Neuronal stem cell (in vitro differentiated cells): ENCODE data around the gene THRSP.

Experiments
- DNase-seq: peaks from one replicate; pipeline ENCODE4 v3.0.0-alpha.2; 2013; ENCODE audit warnings: low spot score
- H2AFZ ChIP-seq: one replicate; pipeline ENCODE4 v1.6.1; 2013; ENCODE audit warnings: mild to moderate bottlenecking, low read length, inconsistent platforms
- H2AK5ac ChIP-seq: 2 replicates; pipeline ENCODE4 v1.6.1; 2013; ENCODE audit warnings: low read depth, mild to moderate bottlenecking, inconsistent platforms, low read length, moderate library complexity, mixed read lengths
- H2BK120ac ChIP-seq: 2 replicates; pipeline ENCODE4 v1.6.1; 2013; ENCODE audit warnings: low read depth, mild to moderate bottlenecking, inconsistent platforms, low read length, moderate library complexity, mixed read lengths
- H2BK12ac ChIP-seq: one replicate; pipeline ENCODE4 v1.6.1; 2013; ENCODE audit warnings: low read length, inconsistent platforms
- H2BK15ac ChIP-seq: 2 replicates; pipeline ENCODE4 v1.6.1; 2013; ENCODE audit warnings: mild to moderate bottlenecking, low read length, inconsistent platforms, mixed read lengths
- H2BK5ac ChIP-seq: one replicate; pipeline ENCODE4 v1.6.1; 2013; ENCODE audit warnings: inconsistent platforms, mild to moderate bottlenecking, low read length, moderate library complexity
- H3K14ac ChIP-seq: one replicate; pipeline ENCODE4 v1.6.1; 2013; ENCODE audit warnings: low read length, inconsistent platforms
- H3K18ac ChIP-seq: 2 replicates; pipeline ENCODE4 v1.6.1; 2013; ENCODE audit warnings: low read length, inconsistent platforms
- H3K23ac ChIP-seq: 2 replicates; pipeline ENCODE4 v1.6.1; 2013; ENCODE audit warnings: low read depth, mild to moderate bottlenecking, mixed read lengths, low read length, inconsistent platforms; ENCODE audit not compliant: poor library complexity
- H3K27ac ChIP-seq: replicated peaks from 3 replicates; pipeline ENCODE4 v1.5.1; 2013; ENCODE audit warnings: low read length, inconsistent platforms
- H3K27me3 ChIP-seq, 3 experiments: 2 replicates each; pipeline ENCODE4 v1.6.1; 2013; ENCODE audit warnings: low read length in 3 of 3, mild to moderate bottlenecking in 2 of 3, inconsistent platforms in 1 of 3, low read depth in 1 of 3, mixed read lengths in 1 of 3, moderate library complexity in 1 of 3; ENCODE audit not compliant: control insufficient read depth in 3 of 3, insufficient read depth in 3 of 3
- H3K36me3 ChIP-seq, 2 donors: replicated peaks in 1 of 2; 2 replicates each; pipeline ENCODE4 v1.6.1; 2013; ENCODE audit warnings: low read length in 2 of 2; ENCODE audit not compliant: control insufficient read depth in 2 of 2, insufficient read depth in 2 of 2
- H3K4ac ChIP-seq: 2 replicates; pipeline ENCODE4 v1.6.1; 2013; ENCODE audit warnings: inconsistent platforms, mild to moderate bottlenecking, low read length, moderate library complexity
- H3K4me1 ChIP-seq, 2 donors: 1 replicate in 1 of 2; 2 replicates in 1 of 2; pipeline ENCODE4 v1.6.1; 2013; ENCODE audit warnings: low read length in 2 of 2, low read depth in 1 of 2; ENCODE audit not compliant: control insufficient read depth in 2 of 2, insufficient read depth in 1 of 2
- H3K4me2 ChIP-seq: one replicate; pipeline ENCODE4 v1.6.1; 2013; ENCODE audit warnings: mild to moderate bottlenecking, low read length, inconsistent platforms; ENCODE audit not compliant: insufficient read depth, poor library complexity, severe bottlenecking
- H3K4me3 ChIP-seq, 2 donors: 2 replicates each; pipeline ENCODE4 v1.5.1; 2013; ENCODE audit warnings: low read length in 2 of 2, mild to moderate bottlenecking in 2 of 2, inconsistent platforms in 1 of 2, moderate library complexity in 1 of 2
- H3K79me1 ChIP-seq: one replicate; pipeline ENCODE4 v1.6.1; 2013; ENCODE audit warnings: low read depth, mild to moderate bottlenecking, inconsistent platforms, low read length, moderate library complexity
- H3K9ac ChIP-seq: one replicate; pipeline ENCODE4 v1.6.1; 2013; ENCODE audit warnings: mild to moderate bottlenecking, low read depth, low read length, inconsistent platforms; ENCODE audit not compliant: poor library complexity
- H3K9me3 ChIP-seq, 2 donors: replicated peaks in 1 of 2; 2 replicates each; pipeline versions ENCODE3 to v1.6.1; 2013; ENCODE audit warnings: low read length in 2 of 2, mild to moderate bottlenecking in 2 of 2, inconsistent platforms in 1 of 2, low read depth in 1 of 2, mixed read lengths in 1 of 2, moderate library complexity in 1 of 2; ENCODE audit not compliant: control insufficient read depth in 2 of 2, insufficient read depth in 1 of 2
- H4K8ac ChIP-seq: one replicate; pipeline ENCODE4 v1.6.1; 2013; ENCODE audit warnings: low read depth, mild to moderate bottlenecking, inconsistent platforms, low read length, moderate library complexity
- H4K91ac ChIP-seq: one replicate; pipeline ENCODE4 v1.6.1; 2013; ENCODE audit warnings: low read length, low read depth, mild to moderate bottlenecking, inconsistent platforms; ENCODE audit not compliant: poor library complexity
- WGBS, 2 donors: extraction: QIAGEN DNeasy Blood & Tissue Kit; methylation state at CpG; one replicate each; pipeline ENCODE4 v1.1.7; 2013; ENCODE audit warnings: missing lambda C conversion rate in 2 of 2, mixed read lengths in 1 of 2; ENCODE audit not compliant: insufficient read length in 2 of 2, insufficient replicate concordance in 1 of 2; ENCODE audit errors: extremely low coverage in 2 of 2; 5-methylcytosine and 5-hydroxymethylcytosine counted together

The THRSP gene

GRCh38 chr11:78031629-78032028 is 32.0 kb upstream of the THRSP start:
- Histone ChIP-seq H2BK5ac (no peak overlapping the region), H3K4ac (no peak overlapping the region), H3K18ac (no peak overlapping the region), H3K27me3 (no peaks in the 10 kb centered on the region), H3K36me3 (no peaks in the 10 kb centered on the region), H3K4me3 (no peak overlapping the region), H2BK15ac (no peak overlapping the region), H4K91ac (no peak overlapping the region), H2BK120ac (no peak overlapping the region), H3K23ac (no peak overlapping the region), H2BK12ac (no peak overlapping the region), H3K27ac (no peak overlapping the region), H3K14ac (no peak overlapping the region), H3K79me1 (no peaks in the 10 kb centered on the region), H3K4me2 (no peak overlapping the region), H3K4me1 (peaks cover 6 to 8% of the 10 kb centered on the region in 2 donors), H3K9me3 (no peaks in the 10 kb centered on the region), H3K9ac (no peak overlapping the region), H2AK5ac (no peak overlapping the region), H4K8ac (no peak overlapping the region), H2AFZ (peak overlapping the region; percentile 33)
- no peak for DNase-seq
- no CpG with 5 or more reads among the region's 3 CpGs for WGBS, 2 donors

GRCh38 chr11:78032090-78032489 is 31.6 kb upstream of the THRSP start:
- H4K8ac ChIP-seq: no peak overlapping the region
- no peak overlapping the region for H3K14ac ChIP-seq
- H3K79me1 ChIP-seq: no peaks in the 10 kb centered on the region
- H2AK5ac ChIP-seq: no peak overlapping the region
- no peak overlapping the region for H3K18ac ChIP-seq
- H2BK12ac ChIP-seq: no peak overlapping the region
- H3K27me3 ChIP-seq: no peaks in the 10 kb centered on the region
- H3K23ac ChIP-seq: no peak overlapping the region
- DNase-seq: no peak
- no peak overlapping the region for H3K9ac ChIP-seq
- peak overlapping the region; percentile 33 for H2AFZ ChIP-seq
- no peak overlapping the region for H2BK5ac ChIP-seq
- H3K4me1 ChIP-seq: peaks cover 6 to 8% of the 10 kb centered on the region in 2 donors
- H3K9me3 ChIP-seq: no peaks in the 10 kb centered on the region
- H3K4me2 ChIP-seq: no peak overlapping the region
- H4K91ac ChIP-seq: no peak overlapping the region
- no peak overlapping the region for H3K4me3 ChIP-seq
- no peak overlapping the region for H3K27ac ChIP-seq
- no peak overlapping the region for H3K4ac ChIP-seq
- no peaks in the 10 kb centered on the region for H3K36me3 ChIP-seq
- peak overlapping the region; percentile 12 for H2BK15ac ChIP-seq
- H2BK120ac ChIP-seq: no peak overlapping the region

- no peak overlapping the region for H2BK12ac ChIP-seq
- no peak overlapping the region for H3K4me2 ChIP-seq
- no peak overlapping the region for H3K9ac ChIP-seq
- H3K27ac ChIP-seq: no peak overlapping the region
- H3K23ac ChIP-seq: no peak overlapping the region
- no peaks in the 10 kb centered on the region for H3K36me3 ChIP-seq
- H3K4me1 ChIP-seq: peaks cover 6 to 8% of the 10 kb centered on the region in 2 donors
- no peak overlapping the region for H2BK120ac ChIP-seq
- H3K18ac ChIP-seq: no peak overlapping the region
- H2AFZ ChIP-seq: no peak overlapping the region
- no peak overlapping the region for H2BK15ac ChIP-seq
- no peak overlapping the region for H2BK5ac ChIP-seq
- no peak for DNase-seq
- H3K4me3 ChIP-seq: no peak overlapping the region
- no CpG with 5 or more reads among the region's 4 CpGs for WGBS, 2 donors
- H3K27me3 ChIP-seq: no peaks in the 10 kb centered on the region
- no peak overlapping the region for H3K4ac ChIP-seq
- H2AK5ac ChIP-seq: no peak overlapping the region
- no peaks in the 10 kb centered on the region for H3K9me3 ChIP-seq
- no peaks in the 10 kb centered on the region for H3K79me1 ChIP-seq
- H4K8ac ChIP-seq: no peak overlapping the region
- H3K14ac ChIP-seq: no peak overlapping the region
- H4K91ac ChIP-seq: no peak overlapping the region
Measured at GRCh38 chr11:78033040-78033439, 30.6 kb upstream of the THRSP start.

GRCh38 chr11:78034623-78035022 is 29.0 kb upstream of the THRSP start:
- Histone ChIP-seq H3K18ac (no peak overlapping the region), H3K79me1 (no peaks in the 10 kb centered on the region), H2AK5ac (no peak overlapping the region), H2BK15ac (no peak overlapping the region), H2BK5ac (no peak overlapping the region), H3K4me3 (no peak overlapping the region), H3K4me1 (peaks cover 6 to 8% of the 10 kb centered on the region in 2 donors), H3K36me3 (no peaks in the 10 kb centered on the region), H3K9ac (no peak overlapping the region), H3K23ac (no peak overlapping the region), H2BK120ac (no peak overlapping the region), H3K4ac (no peak overlapping the region), H2BK12ac (no peak overlapping the region), H3K27me3 (no peaks in the 10 kb centered on the region), H3K27ac (no peak overlapping the region), H3K4me2 (no peak overlapping the region), H2AFZ (peak overlapping the region; percentile 67), H4K91ac (no peak overlapping the region), H3K14ac (no peak overlapping the region), H3K9me3 (no peaks in the 10 kb centered on the region), H4K8ac (no peak overlapping the region)
- DNase-seq: no peak
- WGBS, 2 donors: no CpG with 5 or more reads among the region's 10 CpGs
